Left lobe of liver (tissue), 2 donors: ENCODE results near the gene LRRC41. TPM values are rescaled to one million over a fixed set of nuclear protein-coding genes. Genes with fewer than 3 reads are reported as not detected.

Experiments
- ATAC-seq: fragments of 200-7000 bp; cut with Tn5 transposase; one replicate; pipeline ENCODE4 v1.9.1; 2020; ENCODE audit warnings: mild to moderate bottlenecking, moderate library complexity
- DNase-seq: peaks from one replicate; pipeline ENCODE4 v3.0.0-alpha.2; 2020; ENCODE audit warnings: low spot score
- total RNA-seq: library from RNA; stranded (reverse); gene quantifications from one replicate; pipeline ENCODE4 v1.2.1, GENCODE V29; 2021
- donor health status: DM: no; HTN: no; CAD: no; lungs with moderate emphysema.
- donor health status: DM: no; HTN: yes; CAD: no.

Gene LRRC41
- total RNA-seq, 1 donor from 2014 or later: 23.1 TPM

GRCh38 chr1:46288485-46289133 lies 14.8 kb downstream of the LRRC41 start:
- ATAC-seq: no peak
- no peak for DNase-seq

DNA sequence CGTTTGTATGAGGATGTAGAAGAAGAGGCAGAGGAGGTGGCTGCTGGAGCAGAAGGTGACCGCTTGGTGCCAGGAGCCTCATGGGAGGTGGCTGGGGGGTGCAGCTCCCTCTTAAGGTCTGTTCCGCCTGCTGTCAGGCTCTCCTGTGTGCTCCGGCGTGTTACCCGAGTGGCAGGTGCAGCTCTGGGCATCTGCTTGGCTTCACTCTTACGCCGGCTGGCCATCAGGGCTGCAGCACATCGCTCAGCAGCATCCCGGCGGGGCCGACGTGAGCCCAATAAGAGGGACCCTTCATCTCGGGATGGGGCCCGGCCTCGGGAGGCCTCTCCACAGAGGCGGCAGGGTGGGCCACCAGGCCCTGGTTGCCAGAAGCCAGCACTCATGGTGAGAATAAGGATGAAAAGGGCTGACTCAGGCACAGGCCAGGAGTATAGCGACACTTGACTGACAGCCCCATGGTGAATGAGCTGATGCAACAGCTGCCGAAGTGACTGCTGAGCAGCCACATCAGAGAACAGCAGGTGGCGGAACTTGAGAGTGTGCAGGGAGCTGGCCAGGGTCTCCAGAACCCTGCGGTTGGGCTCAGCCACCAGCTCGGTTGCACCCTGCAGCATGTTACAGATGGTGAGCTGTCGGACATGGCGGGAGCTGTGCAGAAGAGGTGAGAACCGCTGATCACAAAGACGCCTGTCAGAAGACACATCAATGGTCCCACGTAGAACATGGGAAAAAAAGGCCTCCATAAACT lies 17.5 kb downstream of the LRRC41 start:
- no peak for DNase-seq
- ATAC-seq: no peak

- ATAC-seq (no peak), DNase-seq (no peak)
These were observed 18.5 kb downstream of the LRRC41 start for GRCh38 chr1:46284597-46285564.

DNA sequence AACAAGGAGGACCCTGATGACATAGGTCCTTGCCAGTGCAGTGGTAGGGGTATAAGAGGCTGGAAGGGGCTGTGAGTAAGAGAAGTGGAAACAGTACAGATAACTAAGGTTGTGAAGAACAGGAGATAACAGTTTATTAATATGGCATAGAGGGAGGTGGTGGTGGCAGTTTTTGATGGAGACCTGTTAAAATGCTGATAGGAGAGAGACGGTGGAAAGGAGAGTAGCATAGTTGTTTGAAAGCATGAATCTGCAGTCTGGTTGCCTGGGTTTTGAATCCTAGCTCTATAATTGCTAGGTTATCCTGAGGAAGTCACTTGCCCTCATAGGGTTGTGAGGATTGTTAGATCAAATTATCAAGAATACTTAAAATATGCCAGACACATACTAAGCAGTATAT lies 19.4 kb downstream of the LRRC41 start:
- no peak for ATAC-seq

DNA sequence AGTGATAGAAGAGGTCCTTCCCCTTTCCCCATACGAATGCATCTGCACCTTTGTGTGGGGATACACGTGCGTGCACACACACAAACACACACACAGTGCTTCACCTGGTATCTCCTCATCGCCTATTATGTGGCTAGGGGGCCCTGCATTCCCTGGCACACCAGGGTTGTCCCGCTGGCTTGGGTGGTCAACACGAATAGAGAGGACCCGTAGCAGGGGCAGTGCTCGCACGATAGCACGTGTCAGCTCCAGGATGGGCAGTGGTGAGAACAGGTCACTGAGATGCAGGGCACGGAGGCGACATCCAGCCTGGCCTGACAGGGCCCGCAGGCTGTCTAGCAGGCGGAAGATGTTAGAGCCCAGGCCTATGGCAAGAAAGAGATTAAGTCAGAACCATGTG lies 22.4 kb downstream of the LRRC41 start:
- no peak for ATAC-seq
- no peak for DNase-seq

More for the DNA sequence above, 19.4 kb downstream of the LRRC41 start:
- DNase-seq: no peak

DNA sequence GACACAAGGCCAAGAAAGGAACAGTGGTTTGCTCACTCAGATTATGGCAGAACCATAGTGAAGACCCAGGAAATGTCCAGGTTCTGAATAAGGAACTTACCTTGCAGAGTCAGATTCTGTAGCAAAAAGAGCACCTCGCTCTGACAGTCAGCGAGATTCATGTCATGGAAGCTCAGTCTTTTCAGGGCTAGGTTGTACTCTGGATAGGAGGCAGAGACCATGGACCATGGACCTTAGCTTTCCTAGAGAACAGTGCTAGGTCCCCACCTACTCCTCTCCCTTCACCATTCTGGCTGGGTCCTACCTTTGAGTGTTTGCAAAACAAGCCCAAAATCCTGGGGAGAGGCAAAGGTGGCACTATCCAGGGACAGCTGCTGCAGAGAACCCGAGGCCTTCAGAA lies 23.3 kb downstream of the LRRC41 start:
- DNase-seq (no peak), ATAC-seq (no peak)

DNA sequence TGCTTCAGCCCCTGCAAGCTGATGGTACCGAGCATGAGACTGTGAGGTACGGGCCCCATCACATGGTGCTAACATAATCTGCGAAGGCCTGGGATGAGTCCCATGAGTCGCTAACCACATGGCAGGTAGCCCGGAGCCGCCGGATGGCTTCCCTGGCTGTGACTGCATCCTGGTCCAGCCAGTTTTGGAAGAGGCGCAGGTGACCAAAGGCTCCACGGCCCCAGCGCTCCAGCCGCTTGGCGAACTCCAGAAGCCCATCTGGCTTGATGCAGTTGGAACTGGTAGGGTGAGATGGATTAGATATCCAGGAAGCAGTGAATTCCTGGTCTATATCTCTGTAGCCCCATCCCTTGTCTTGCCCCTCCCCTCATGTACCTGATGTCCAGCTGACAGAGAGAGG lies 24.6 kb downstream of the LRRC41 start:
- DNase-seq: no peak
- ATAC-seq: no peak

DNA sequence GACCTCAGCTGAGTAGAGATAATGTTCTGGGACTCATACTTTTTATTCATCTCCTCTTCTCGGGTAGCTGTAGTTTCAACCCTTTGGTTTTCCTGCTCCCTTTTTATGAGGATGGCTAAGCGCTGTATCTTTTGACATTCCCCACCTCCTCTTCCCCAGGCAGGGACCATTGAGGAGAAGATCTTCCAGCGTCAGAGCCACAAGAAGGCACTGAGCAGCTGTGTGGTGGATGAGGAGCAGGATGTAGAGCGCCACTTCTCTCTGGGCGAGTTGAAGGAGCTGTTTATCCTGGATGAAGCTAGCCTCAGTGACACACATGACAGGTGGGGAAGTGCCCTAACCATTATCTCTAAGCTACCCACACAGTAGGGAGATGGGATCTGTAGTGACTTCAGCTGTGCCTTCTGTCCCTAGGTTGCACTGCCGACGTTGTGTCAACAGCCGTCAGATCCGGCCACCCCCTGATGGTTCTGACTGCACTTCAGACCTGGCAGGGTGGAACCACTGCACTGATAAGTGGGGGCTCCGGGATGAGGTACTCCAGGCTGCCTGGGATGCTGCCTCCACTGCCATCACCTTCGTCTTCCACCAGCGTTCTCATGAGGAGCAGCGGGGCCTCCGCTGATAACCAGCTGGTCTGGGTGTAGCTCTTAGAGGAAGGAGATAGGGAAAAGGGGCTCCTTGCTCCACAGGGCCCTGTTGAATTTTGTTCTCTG lies 25.6 kb downstream of the LRRC41 start:
- ATAC-seq (peak; percentile 8), DNase-seq (no peak)

GRCh38 chr1:46275030-46275337 lies 28.4 kb downstream of the LRRC41 start:
- no peak for ATAC-seq
- no peak for DNase-seq

DNA sequence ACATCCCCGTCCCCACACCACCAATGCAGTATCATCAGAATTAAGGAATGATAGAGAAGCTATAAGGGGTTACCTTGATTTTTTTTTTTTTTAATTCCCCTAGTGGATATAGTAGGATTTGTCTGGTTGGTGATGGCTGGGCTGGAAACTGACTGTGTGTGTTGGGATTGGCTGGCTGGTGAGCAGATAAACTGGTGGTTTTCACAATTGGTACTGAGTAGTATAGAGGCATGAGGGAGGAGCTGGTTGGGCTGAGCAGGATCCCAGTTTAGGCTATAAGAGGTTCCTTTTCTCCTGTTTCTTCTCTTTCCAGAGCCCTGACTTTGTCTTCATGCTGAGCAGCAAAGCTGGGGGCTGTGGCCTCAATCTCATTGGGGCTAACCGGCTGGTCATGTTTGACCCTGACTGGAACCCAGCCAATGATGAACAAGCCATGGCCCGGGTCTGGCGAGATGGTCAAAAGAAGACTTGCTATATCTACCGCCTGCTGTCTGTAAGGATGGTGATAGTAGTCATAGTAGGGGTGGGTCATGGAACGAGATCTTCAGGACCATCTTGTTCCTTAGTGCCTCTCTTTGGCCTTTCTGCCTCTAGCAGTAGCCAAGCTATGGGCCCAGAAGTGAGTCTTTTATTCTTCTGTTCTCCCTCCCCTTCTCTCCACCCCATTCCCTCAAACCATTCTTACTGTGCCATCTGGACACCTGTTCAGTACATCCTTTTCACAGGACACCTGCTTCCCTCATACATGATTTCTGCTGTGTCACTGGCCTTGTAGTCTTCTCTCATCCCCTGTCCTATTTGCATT lies 29.0 kb downstream of the LRRC41 start:
- ATAC-seq (no peak), DNase-seq (no peak)

DNA sequence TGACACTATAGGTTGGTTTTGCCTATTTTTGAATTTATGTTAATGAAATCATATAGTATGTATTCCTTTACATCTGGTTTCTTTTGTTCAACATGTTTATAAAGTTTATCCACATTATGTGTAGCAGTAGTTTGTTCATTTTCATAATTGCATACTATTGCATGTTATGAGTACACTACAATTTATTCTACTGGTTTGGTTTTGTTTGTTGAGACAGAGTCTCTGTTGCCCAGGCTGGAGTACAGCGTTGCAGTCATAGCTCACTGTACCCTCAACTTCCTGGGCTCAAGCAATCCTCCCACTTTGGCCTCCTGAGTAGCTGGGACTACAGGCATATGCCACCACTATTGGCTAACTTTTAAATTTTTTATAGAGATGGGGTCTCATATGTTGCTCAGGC lies 34.8 kb downstream of the LRRC41 start:
- DNase-seq (no peak), ATAC-seq (no peak)

DNA sequence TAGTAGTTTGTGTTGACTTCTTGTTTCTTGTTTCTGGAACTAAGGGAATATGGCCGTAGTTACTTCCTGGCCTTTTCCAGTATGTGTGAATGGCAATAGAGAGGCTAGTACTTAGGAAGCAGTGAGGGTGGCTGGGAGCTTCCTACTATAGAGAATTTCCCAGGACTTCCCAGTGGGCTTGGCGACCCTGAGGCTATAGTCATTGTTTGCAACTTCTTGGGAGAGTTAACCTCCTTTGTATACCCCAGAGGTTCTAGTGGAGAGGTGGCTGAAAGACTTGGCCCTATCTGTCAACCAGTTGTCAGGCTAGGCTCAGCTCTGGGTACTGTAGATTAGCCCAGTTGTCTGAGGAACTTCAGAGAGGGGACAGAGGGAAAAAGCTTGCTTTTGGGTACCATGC lies 40.3 kb downstream of the LRRC41 start:
- ATAC-seq: no peak
- no peak for DNase-seq

DNA sequence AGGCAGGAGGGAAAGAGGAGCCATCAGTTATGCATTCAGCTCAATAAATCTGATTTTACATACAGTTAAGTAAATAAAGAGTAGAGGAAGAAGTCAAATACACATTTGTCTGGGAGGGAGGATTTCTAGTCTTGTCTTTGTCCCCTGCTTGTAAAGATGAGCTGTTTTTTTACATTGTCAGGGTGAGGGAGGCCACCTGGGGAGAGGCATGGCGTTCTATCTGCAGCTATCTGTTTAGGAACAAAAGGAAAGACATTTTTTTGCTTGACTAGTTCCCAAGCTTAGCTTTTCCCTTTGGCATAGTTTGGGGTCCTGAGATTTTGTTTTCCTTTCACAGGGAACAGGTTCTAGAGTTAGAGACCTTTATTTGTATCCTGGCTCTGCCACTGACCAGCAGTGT lies 40.9 kb downstream of the LRRC41 start:
- DNase-seq (no peak), ATAC-seq (no peak)

DNA sequence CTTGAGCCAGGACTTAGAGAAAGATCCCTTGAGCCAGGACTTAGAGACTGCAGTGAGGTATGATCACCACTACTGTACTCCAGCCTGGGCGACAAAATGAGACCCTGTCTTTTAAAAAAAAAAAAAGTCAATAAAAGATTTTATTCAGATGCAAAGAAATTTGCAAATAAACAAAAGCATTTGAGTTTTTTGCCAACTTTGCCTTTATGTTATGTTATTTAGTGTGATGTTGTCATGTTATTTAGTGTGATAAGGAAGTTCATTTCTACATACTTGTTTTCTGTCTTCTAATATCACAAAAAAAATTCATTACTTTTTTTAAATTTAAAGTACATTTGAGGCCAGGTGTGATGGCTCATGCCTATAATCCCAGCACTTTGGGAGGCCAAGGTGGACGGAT lies 46.9 kb downstream of the LRRC41 start:
- no peak for DNase-seq
- no peak for ATAC-seq

GRCh38 chr1:46254668-46255067 lies 48.7 kb downstream of the LRRC41 start:
- DNase-seq: no peak
- ATAC-seq: no peak

DNA sequence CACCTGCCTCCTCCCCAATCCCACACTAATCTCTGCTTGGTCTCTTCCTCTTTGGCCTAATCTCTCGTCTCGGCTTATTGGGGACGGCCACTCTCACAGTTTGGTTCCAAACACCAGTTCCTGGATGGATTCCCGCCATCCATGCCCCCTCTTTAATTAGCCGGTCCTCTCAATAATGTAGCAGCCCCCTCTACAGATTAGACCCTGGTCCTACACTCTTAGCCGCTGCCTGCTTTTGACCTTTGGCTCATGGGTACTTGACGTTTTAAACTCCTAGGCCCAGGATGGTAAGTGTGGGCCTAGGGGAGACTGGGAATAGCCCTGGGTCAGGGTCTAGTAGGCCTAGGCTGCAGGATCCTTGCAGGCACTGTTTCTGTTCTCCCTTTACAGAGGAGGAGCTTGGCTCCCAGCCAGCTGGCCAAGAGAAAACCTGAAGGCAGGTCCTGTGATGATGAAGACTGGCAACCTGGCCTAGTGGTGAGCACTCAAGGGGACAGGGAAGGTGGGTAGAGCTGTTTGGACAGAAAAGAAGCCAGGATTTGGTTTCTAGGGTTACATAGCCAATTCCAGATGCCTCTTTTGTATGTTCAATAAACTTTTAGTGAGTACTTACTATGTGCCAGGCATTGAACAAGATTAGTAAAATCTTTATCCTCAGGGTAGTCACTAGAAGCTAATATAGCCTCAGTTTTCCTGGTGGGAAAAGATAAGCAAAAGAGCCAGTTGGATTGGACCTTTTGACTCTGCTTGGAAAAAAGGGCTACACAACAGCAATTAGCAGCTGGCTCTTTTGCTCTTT lies 55.1 kb downstream of the LRRC41 start:
- peak; percentile 57 for DNase-seq
- ATAC-seq: no peak

- DNase-seq (peak; percentile 96), ATAC-seq (peak; percentile 93)
These were observed 55.8 kb downstream of the LRRC41 start, which contains the start of gene RAD54L for GRCh38 chr1:46247436-46248121. RAD54L (plus strand) TSS chr1:46247763; CDS start chr1:46248406, 643 bp downstream.

DNA sequence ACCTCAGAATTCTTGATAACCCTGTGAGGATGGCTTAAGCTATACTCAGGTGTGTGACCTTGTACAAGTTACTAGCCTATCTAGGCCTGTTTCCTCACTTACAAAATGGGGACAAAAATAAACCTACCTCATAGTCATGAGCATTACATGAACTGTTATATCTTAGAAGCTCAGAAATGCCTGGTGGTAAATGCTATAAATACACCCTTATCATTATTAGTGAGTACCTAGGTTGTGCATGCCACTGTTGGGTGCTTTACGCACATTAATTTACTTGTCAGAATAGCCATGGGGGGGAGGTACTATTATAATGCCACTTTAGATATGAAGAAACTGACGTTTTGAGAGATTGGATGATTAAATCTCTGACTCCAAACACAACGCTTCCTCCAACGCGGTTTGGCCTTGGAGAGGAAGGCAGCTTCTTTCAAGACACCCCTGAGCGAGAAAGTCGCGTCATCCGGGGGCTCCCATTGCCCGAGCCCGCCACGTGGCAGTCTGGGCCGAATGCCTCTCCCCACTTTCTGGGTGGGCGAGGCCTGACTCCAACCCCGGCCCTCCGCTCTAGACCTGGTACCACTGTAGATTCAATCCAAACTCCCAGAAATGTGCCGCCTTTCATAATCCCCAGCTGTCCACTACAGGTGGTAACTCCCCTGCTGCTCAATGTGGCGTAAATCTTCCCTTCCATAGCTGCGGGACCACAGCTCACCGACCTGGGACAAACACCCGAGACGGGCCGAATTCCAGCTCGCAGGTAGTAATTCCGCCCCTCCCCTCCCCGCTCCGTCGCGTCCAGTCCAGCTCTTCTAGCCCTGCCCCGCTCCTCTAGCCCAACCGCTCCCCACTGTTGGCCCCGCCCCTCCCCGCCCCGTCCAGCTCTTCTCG lies 56.6 kb downstream of the LRRC41 start:
- peak; percentile 92 for DNase-seq

More for the DNA sequence above, 56.6 kb downstream of the LRRC41 start:
- peak; percentile 90 for ATAC-seq
